Activated naive CD4-positive, alpha-beta T cell treated with anti-CD3 and anti-CD28 coated beads for 36 hours (primary cell): ENCODE data around the gene NEK3. TPM values are rescaled to one million over a fixed set of nuclear protein-coding genes. Genes with fewer than 3 reads are reported as not detected.

Experiments
- CTCF ChIA-PET: fragments of 350-600 bp; sonication (Branson Sonifier 250); formaldehyde crosslinking; loops from one replicate; lab custom pipeline; 2021; ENCODE audit warnings: antibody characterized with exemption; lab: Charles Lee
- DNase-seq: peaks from one replicate; pipeline ENCODE4 v3.0.0-alpha.2; 2020
- H3K27ac Mint-ChIP-seq: one replicate; pipeline ENCODE4 v1.8.0; 2021; ENCODE audit warnings: mild to moderate bottlenecking, mixed read lengths
- H3K27me3 Mint-ChIP-seq: one replicate; pipeline ENCODE4 v1.8.0; 2021; ENCODE audit warnings: low read depth, mixed read lengths
- H3K36me3 Mint-ChIP-seq: one replicate; pipeline ENCODE4 v1.8.0; 2021; ENCODE audit warnings: low read depth, mixed read lengths
- H3K4me1 Mint-ChIP-seq: one replicate; pipeline ENCODE4 v1.8.0; 2021; ENCODE audit warnings: low read depth, mixed read lengths
- H3K4me3 Mint-ChIP-seq: one replicate; pipeline ENCODE4 v1.8.0; 2021; ENCODE audit warnings: mild to moderate bottlenecking, moderate library complexity, mixed read lengths
- H3K9me3 Mint-ChIP-seq: one replicate; pipeline ENCODE4 v1.8.0; 2021; ENCODE audit warnings: mixed read lengths
- intact Hi-C: fragments of 100-400 bp; cut with micrococcal nuclease; formaldehyde crosslinking; loops from one replicate; pipeline ENCODE4 v1.15.1; 2023
- total RNA-seq, 2 experiments: library from RNA; stranded (reverse); gene quantifications; one replicate each; pipeline ENCODE4 v1.2.3, GENCODE V29; 2021

The NEK3 gene
- total RNA-seq, 2 experiments from 2014 or later: 4.0 to 4.3 TPM

DNA sequence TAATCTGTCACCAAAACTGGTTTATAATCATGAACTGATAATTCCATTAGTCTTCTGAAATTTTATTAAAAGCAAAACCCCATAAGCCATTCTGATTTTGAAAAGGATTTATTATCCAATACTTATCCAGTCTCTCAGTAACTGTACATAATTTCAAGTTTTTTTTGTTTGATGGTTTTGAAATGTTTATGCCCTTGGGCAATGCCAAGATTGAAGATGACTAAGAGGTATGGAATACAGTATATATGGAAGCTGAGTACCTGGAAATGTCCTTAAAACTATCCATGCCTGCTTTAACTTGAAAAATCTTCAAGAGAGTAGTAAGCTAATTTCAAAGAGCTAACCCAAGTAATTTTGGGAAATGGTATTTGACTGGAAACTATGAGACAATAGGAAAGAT lies 28.8 kb downstream of the NEK3 start:
- Mint-ChIP-seq H3K9me3 (no peaks in the 10 kb centered on the region), H3K36me3 (peaks cover 1% of the 10 kb centered on the region), H3K27me3 (peaks cover 2% of the 10 kb centered on the region), H3K4me1 (peaks cover 12% of the 10 kb centered on the region), H3K4me3 (no peak overlapping the region), H3K27ac (no peak overlapping the region)
- CTCF ChIA-PET: interaction anchor here (0.8 to 1.7 kb wide), 4 partner anchors 9 to 490 kb away, joined by 3 to 6 read pairs (median 5); no protein-coding TSS in a partner anchor
- intact Hi-C loops: no loop called here
- no peak for DNase-seq

- no peaks in the 10 kb centered on the region for H3K9me3 Mint-ChIP-seq
- CTCF ChIA-PET: interaction anchor here (0.6 to 4.9 kb wide), 17 partner anchors 13 to 711 kb away, joined by 3 to 55 read pairs (median 4); partner anchors contain the start of genes ALG11 and ATP7B
- H3K4me1 Mint-ChIP-seq: peaks cover 12% of the 10 kb centered on the region
- peak; percentile 68 for DNase-seq
- peaks cover 1% of the 10 kb centered on the region for H3K36me3 Mint-ChIP-seq
- intact Hi-C loops: loop anchor here (1.0 to 10.0 kb wide), 6 partner anchors 66 to 1002 kb away; partner anchors contain the start of genes ALG11, INTS6 and VPS36
- H3K27ac Mint-ChIP-seq: no peak within 1 kb of the TSS
- H3K4me3 Mint-ChIP-seq: peak within 1 kb of the TSS; percentile 70
- peaks cover 2% of the 10 kb centered on the region for H3K27me3 Mint-ChIP-seq
These were observed 30.4 kb downstream of the NEK3 start, which contains the start of gene NEK5 for GRCh38 chr13:52128714-52129700. Gene NEK5, minus strand, starts transcription at chr13:52129073. Its CDS starts 1,591 bp downstream, at chr13:52127482.

DNA sequence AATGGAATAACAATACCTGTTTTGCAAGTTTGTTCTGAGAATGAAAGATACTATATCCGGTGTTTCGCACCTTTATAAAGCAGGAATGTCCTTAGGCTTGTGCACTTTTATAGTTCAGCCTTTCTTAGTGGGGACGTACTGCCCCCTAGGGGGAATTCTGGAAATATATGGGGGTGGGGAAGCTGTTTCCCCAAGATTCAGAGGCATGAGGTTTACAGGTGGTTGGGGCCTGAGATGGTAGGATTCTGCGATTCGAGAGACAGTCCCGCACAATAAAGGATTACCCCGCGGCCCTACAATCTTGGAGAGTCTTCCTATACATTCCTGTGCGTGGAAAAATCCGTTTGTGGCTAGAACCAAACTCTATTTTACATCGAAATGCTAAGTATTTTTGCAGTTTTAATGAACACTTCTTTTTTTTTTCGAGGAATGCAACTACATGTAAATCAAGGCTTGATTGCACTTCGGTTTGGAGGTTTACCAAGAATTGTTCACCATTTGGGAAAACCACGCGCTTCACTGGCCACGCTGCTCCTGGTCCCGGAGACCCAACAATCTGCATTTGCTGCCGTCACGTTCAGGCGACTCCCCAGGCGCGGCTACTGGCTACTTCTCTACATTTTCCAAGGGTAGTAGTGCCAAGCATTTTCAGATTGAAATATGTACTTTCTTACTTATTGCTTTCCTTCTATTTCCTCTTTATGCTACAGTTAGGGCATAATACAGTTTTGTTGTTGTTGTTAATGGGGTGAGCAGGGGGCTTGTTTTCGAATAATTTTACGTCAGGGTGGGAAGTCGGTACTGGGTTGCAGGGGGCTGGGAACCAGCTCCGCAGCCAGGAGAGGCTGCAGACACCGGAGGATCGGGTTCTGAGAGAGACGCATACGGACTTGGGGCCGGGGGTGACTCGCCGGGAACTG lies 31.4 kb downstream of the NEK3 start:
- intact Hi-C loops: loop anchor here (1.0 to 10.0 kb wide), 13 partner anchors 23 to 1001 kb away; partner anchors contain the start of genes ALG11, INTS6, TMEM272 and VPS36
- peaks cover 12% of the 10 kb centered on the region for H3K4me1 Mint-ChIP-seq

GRCh38 chr13:52127378-52127777 lies 32.0 kb downstream of the NEK3 start:
- peaks cover 12% of the 10 kb centered on the region for H3K4me1 Mint-ChIP-seq
- no peaks in the 10 kb centered on the region for H3K9me3 Mint-ChIP-seq
- H3K4me3 Mint-ChIP-seq: no peak overlapping the region
- CTCF ChIA-PET: interaction anchor here (0.6 to 4.9 kb wide), 40 partner anchors 9 to 1001 kb away, joined by 3 to 55 read pairs (median 5); partner anchors contain the start of genes ALG11, ATP7B, CCDC70 and UTP14C
- H3K36me3 Mint-ChIP-seq: peaks cover 1% of the 10 kb centered on the region
- DNase-seq: no peak
- no peak overlapping the region for H3K27ac Mint-ChIP-seq
- intact Hi-C loops: loop anchor here (1.0 to 10.0 kb wide), 10 partner anchors 23 to 1000 kb away; partner anchors contain the start of genes INTS6 and TMEM272
- peaks cover 2% of the 10 kb centered on the region for H3K27me3 Mint-ChIP-seq

More for the DNA sequence above, 31.4 kb downstream of the NEK3 start:
- DNase-seq: peak; percentile 73
- peak overlapping the region; percentile 70 for H3K4me3 Mint-ChIP-seq
- CTCF ChIA-PET: interaction anchor here (0.5 to 4.9 kb wide), 44 partner anchors 9 to 1001 kb away, joined by 3 to 55 read pairs (median 4); partner anchors contain the start of genes ALG11, ATP7B, CCDC70 and UTP14C
- H3K27ac Mint-ChIP-seq: no peak overlapping the region
- H3K9me3 Mint-ChIP-seq: no peaks in the 10 kb centered on the region
- H3K36me3 Mint-ChIP-seq: peaks cover 1% of the 10 kb centered on the region
- H3K27me3 Mint-ChIP-seq: peaks cover 2% of the 10 kb centered on the region

DNA sequence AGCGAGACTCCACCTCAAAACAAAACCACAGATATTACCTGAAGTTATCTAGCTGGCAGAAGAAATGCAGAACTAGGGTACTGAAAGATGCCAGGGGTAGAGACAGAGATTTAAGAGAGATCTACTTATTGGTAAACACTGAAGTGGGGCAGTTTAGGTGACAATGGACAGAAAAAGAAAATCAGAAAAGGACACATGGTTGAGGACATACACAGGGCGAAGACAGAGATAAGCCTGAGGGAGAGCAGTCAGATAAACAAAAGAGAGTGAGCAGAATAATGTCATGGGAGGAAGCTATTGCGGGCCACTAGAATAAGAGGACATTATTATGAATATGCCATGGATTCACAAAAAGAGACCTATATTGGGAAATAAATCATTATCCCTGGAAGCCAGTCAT lies 33.9 kb downstream of the NEK3 start:
- Mint-ChIP-seq H3K4me1 (peaks cover 12% of the 10 kb centered on the region), H3K27me3 (peaks cover 2% of the 10 kb centered on the region), H3K36me3 (no peaks in the 10 kb centered on the region), H3K4me3 (no peak overlapping the region), H3K27ac (no peak overlapping the region), H3K9me3 (no peaks in the 10 kb centered on the region)
- CTCF ChIA-PET: interaction anchor here (0.5 to 4.9 kb wide), 4 partner anchors 74 to 311 kb away, joined by 3 to 55 read pairs (median 21); no protein-coding TSS in a partner anchor
- no peak for DNase-seq
- intact Hi-C loops: loop anchor here (5.0 to 10.0 kb wide), 3 partner anchors 112 to 998 kb away; partner anchors contain the start of gene INTS6

DNA sequence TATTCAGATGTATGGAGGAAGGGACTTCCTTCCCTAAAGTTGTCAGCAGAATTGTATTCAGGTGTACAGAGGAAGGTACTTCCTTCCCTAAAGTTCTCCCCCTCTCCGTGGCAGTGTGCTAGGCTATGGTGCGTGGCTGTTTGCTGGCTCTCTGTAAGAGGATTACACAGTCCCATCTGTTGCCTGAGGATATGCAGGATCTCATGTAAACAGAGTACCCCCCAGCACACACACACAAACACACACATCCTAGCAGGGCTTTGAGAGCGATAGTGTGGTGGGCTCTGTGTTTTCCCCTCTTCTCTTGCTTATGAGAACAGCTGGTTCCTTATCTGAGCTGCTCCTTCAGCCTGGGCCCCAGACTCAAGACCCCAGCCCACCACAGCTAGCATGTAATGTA lies 40.8 kb downstream of the NEK3 start:
- no peaks in the 10 kb centered on the region for H3K4me1 Mint-ChIP-seq
- no peak overlapping the region for H3K27ac Mint-ChIP-seq
- intact Hi-C loops: no loop called here
- CTCF ChIA-PET: interaction anchor here (1.0 kb wide), 1 partner anchor 9 kb away, joined by 5 read pairs; no protein-coding TSS in a partner anchor
- no peaks in the 10 kb centered on the region for H3K9me3 Mint-ChIP-seq
- no peaks in the 10 kb centered on the region for H3K36me3 Mint-ChIP-seq
- DNase-seq: no peak
- H3K27me3 Mint-ChIP-seq: no peaks in the 10 kb centered on the region
- H3K4me3 Mint-ChIP-seq: no peak overlapping the region

GRCh38 chr13:52118095-52118494 lies 41.3 kb downstream of the NEK3 start:
- CTCF ChIA-PET: interaction anchor here (1.0 to 1.3 kb wide), 2 partner anchors 9 kb away, joined by 3 to 5 read pairs; no protein-coding TSS in a partner anchor
- DNase-seq: no peak
- intact Hi-C loops: no loop called here
- Mint-ChIP-seq H3K27me3 (no peaks in the 10 kb centered on the region), H3K27ac (no peak overlapping the region), H3K9me3 (no peaks in the 10 kb centered on the region), H3K4me3 (no peak overlapping the region), H3K36me3 (no peaks in the 10 kb centered on the region), H3K4me1 (no peaks in the 10 kb centered on the region)

DNA sequence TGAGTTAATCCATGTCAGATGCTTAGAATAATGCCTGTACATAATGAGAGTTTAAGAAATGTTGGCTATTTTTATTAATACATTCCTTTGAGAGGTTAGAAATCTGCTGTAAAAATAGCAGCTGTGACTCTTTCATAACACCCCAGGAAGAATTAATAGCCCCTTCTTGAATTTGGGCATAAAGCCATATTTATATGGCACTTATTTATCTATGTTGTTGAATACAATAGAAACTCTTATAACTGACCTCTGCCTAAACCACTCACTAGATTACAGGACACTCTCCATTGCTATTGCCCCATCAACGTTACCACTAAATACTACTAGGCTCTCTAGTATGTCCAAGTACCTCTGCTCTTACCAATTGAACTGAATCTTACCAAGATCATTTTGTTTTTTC lies 46.8 kb downstream of the NEK3 start:
- Mint-ChIP-seq H3K4me1 (no peaks in the 10 kb centered on the region), H3K4me3 (no peak overlapping the region), H3K27me3 (peaks cover 3% of the 10 kb centered on the region), H3K27ac (no peak overlapping the region), H3K9me3 (no peaks in the 10 kb centered on the region), H3K36me3 (no peaks in the 10 kb centered on the region)
- intact Hi-C loops: no loop called here
- no peak for DNase-seq
- CTCF ChIA-PET: interaction anchor here (1.6 kb wide), 1 partner anchor 15 kb away, joined by 4 read pairs; no protein-coding TSS in a partner anchor

GRCh38 chr13:52109116-52109670 lies 50.2 kb downstream of the NEK3 start:
- H3K36me3 Mint-ChIP-seq: no peaks in the 10 kb centered on the region
- no peaks in the 10 kb centered on the region for H3K9me3 Mint-ChIP-seq
- peaks cover 3% of the 10 kb centered on the region for H3K27me3 Mint-ChIP-seq
- no peak for DNase-seq
- no peak overlapping the region for H3K27ac Mint-ChIP-seq
- CTCF ChIA-PET: no interaction called here
- no peak overlapping the region for H3K4me3 Mint-ChIP-seq
- intact Hi-C loops: no loop called here
- no peaks in the 10 kb centered on the region for H3K4me1 Mint-ChIP-seq

GRCh38 chr13:52105841-52106240 lies 53.6 kb downstream of the NEK3 start:
- intact Hi-C loops: loop anchor here (2.0 kb wide), 1 partner anchor 21 kb away; no protein-coding TSS in a partner anchor
- H3K4me3 Mint-ChIP-seq: no peak overlapping the region

GRCh38 chr13:52104624-52105023 lies 54.8 kb downstream of the NEK3 start:
- CTCF ChIA-PET: interaction anchor here (0.7 to 2.2 kb wide), 2 partner anchors 23 to 89 kb away, joined by 3 to 6 read pairs; no protein-coding TSS in a partner anchor
- H3K9me3 Mint-ChIP-seq: no peaks in the 10 kb centered on the region
- intact Hi-C loops: loop anchor here (2.0 kb wide), 1 partner anchor 22 kb away; no protein-coding TSS in a partner anchor

More at GRCh38 chr13:52105841-52106240, 53.6 kb downstream of the NEK3 start:
- no peak overlapping the region for H3K27ac Mint-ChIP-seq
- H3K27me3 Mint-ChIP-seq: no peaks in the 10 kb centered on the region
- CTCF ChIA-PET: interaction anchor here (0.6 kb wide), 1 partner anchor 66 kb away, joined by 3 read pairs; no protein-coding TSS in a partner anchor
- no peaks in the 10 kb centered on the region for H3K4me1 Mint-ChIP-seq
- no peaks in the 10 kb centered on the region for H3K9me3 Mint-ChIP-seq
- H3K36me3 Mint-ChIP-seq: no peaks in the 10 kb centered on the region
- DNase-seq: no peak

More at GRCh38 chr13:52104624-52105023, 54.8 kb downstream of the NEK3 start:
- H3K36me3 Mint-ChIP-seq: no peaks in the 10 kb centered on the region
- H3K27ac Mint-ChIP-seq: no peak overlapping the region
- no peaks in the 10 kb centered on the region for H3K4me1 Mint-ChIP-seq
- no peak for DNase-seq
- H3K4me3 Mint-ChIP-seq: no peak overlapping the region
- no peaks in the 10 kb centered on the region for H3K27me3 Mint-ChIP-seq
